GM12891 (cell line): ENCODE data around the gene PTPRG.

Source experiments
- DNase-seq: peaks from one replicate; pipeline ENCODE4 v3.0.0; 2011; ENCODE audit warnings: low spot score; ENCODE audit not compliant: insufficient read length
- FAIRE-seq: peaks from 2 replicates; lab custom pipeline; 2011; peaks lifted over from hg19 to GRCh38; lab: Jason Lieb, UNC
- PAX5 ChIP-seq: IDR thresholded peaks from 2 replicates; pipeline ENCODE4 v1.6.1; 2011; ENCODE audit warnings: low read length, moderate library complexity, mild to moderate bottlenecking; ENCODE audit not compliant: insufficient read depth, severe bottlenecking
- POLR2A ChIP-seq: IDR thresholded peaks from 2 replicates; pipeline ENCODE4 v1.6.1; 2011; ENCODE audit warnings: low read depth, low read length, control low read depth
- POLR2AphosphoS5 ChIP-seq: IDR thresholded peaks from 2 replicates; pipeline ENCODE4 v1.6.1; 2011; ENCODE audit warnings: low read depth, low read length, control low read depth
- POU2F2 ChIP-seq: IDR thresholded peaks from 2 replicates; pipeline ENCODE4 v1.6.1; 2011; ENCODE audit warnings: low read depth, mild to moderate bottlenecking, control low read depth, low read length, moderate library complexity
- SPI1 ChIP-seq: IDR thresholded peaks from 2 replicates; pipeline ENCODE4 v1.6.1; 2011; ENCODE audit warnings: low read depth, low read length, control low read depth
- TAF1 ChIP-seq: IDR thresholded peaks from 2 replicates; pipeline ENCODE4 v1.6.1; 2011; ENCODE audit warnings: low read depth, low read length, control low read depth

The PTPRG gene

DNA sequence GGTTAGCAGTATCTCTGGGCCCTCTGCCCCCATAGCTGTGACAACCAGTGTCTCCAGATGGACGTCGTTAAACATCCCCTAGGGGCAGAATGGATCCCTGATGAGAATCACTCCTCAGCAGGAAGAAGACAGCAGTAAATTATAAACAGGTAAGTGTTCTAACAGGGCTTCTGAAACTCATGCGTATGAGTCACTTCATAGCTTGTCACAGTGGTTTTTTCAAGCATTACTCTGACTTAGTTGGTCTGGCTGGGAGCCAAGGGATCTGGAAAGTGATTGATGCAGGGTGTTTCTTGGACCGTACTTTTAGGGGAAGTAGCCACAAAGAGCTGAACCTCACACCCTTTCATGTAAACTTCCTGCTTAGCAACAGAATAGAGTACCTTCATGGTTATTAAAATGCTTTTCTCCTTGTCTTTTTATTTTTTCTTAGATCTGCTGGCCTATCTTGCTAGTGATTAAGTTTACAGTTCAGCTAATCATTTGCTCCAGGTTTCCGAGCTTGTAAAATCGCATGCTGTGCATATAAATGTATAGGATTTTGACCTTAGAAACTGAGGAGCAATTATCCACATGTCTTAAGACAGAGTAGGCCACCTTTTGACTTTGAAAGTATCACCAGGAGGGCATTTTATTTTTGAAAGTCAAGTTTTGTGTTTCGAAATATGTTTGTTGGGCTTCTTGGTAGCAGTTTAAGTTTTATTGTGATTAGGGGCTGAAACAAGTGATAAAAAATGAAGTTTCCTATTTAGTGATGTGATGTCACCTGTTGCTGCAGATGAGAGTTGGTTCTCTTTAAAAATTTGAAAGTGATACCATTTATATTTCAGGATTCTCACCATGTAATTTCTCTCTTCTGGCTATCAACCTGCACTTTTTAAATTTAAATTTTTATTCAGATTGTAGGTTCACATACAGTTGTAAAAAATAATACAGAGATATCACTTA lies 333.9 kb downstream of the PTPRG start:
- TF ChIP-seq PAX5 (no peak), TAF1 (no peak), SPI1 (peak; percentile 65), POLR2AphosphoS5 (no peak), POLR2A (no peak), POU2F2 (0 out of 2 replicates have a peak, but pooled peaks have one; percentile 29)
- FAIRE-seq: peak; percentile 90
- peak; percentile 15 for DNase-seq

DNA sequence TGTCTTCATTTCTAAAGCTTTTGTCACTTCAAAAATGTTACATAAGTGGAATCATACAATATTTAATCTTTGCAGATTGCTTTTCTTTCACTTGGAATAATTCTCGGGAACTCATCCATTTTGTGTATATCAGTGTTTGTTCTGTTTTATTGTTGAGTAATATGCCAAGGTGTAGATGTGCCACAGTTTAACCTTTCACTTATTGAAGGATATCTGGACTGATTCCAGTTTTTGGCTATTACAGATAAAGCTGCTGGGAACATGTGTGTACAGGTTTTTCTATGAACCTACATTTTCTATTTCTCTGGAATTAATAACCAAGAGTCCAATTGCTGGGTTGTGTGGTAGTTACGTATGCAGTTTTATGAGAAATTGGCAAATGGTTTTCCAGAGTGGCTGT lies 334.9 kb downstream of the PTPRG start:
- FAIRE-seq: no peak
- TF ChIP-seq SPI1 (no peak), POU2F2 (no peak), POLR2AphosphoS5 (no peak), POLR2A (no peak), PAX5 (no peak), TAF1 (no peak)

DNA sequence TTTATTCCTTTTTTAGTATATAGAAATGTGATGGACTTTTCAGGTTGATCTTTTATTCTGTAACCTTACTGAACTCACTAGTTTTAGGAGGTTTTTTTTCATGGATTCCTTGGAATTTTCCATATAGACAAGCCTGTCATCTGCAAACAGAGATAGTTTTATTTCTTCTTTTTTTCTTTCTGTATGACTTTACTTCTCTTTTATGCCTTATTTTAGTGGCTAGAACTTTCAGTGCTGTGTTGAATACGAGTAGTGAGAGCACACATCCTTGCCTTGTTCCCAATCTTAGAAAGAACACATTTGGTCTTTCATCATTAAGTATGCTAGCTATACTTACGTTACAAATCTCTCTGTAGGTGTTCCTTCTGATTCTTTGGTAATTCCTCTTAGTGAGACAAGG lies 336.5 kb downstream of the PTPRG start:
- TF ChIP-seq POU2F2 (no peak), TAF1 (no peak)
- no peak for FAIRE-seq
- DNase-seq: no peak

More for the DNA sequence above, 334.9 kb downstream of the PTPRG start:
- DNase-seq: no peak

- DNase-seq (no peak), FAIRE-seq (no peak)
- TF ChIP-seq POLR2AphosphoS5 (no peak), POU2F2 (no peak), POLR2A (no peak), TAF1 (no peak), SPI1 (no peak), PAX5 (no peak)
Measured at GRCh38 chr3:61899700-61900462, 338.5 kb downstream of the PTPRG start.

GRCh38 chr3:61901496-61901895 lies 340.1 kb downstream of the PTPRG start:
- TF ChIP-seq SPI1: no peak
- TF ChIP-seq POLR2AphosphoS5: no peak
- TF ChIP-seq POLR2A: no peak
- TF ChIP-seq PAX5: no peak
- no peak for TF ChIP-seq TAF1
- TF ChIP-seq POU2F2: no peak

DNA sequence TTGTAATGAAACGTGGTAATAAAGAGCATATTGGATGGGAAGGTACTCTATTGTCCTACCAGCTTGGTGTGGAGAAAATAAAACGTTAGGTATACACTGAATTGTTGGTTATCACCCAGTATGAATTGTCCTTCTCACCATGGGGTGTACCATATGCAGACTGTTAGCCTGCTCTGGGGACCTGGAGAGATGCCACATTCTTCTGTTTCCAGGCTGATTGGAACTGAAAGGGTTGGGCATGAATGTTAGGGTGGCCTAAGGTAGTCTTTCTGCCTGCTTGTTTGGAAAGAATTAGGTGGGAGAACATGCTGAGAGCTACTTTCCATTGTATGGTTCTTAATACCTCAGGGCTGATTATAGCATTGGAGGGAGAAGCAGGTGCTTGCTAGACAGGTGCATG lies 340.6 kb downstream of the PTPRG start:
- FAIRE-seq (no peak), DNase-seq (no peak)
- TF ChIP-seq POLR2A (no peak), POLR2AphosphoS5 (no peak), PAX5 (no peak), TAF1 (no peak), SPI1 (no peak), POU2F2 (no peak)

More at GRCh38 chr3:61901496-61901895, 340.1 kb downstream of the PTPRG start:
- FAIRE-seq: no peak
- no peak for DNase-seq

DNA sequence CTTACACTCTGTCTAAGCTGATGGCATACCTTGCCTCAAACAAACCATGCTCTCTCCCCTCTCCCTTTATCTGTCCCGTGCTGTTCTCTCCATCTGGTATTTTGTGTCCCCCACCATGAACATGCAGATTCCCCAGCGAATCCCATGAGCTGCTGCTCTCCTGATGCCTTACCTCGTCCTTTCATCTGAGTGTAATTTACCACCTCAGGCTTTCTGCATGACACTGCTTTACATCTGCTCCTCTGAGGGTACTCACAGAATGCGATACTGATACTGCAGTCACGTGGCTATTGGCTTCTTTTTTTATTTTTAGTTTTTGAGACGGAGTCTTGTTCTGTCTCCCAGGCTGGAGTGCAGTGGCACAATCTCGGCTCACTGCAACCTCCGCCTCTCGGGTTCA lies 341.7 kb downstream of the PTPRG start:
- FAIRE-seq (no peak), DNase-seq (no peak)

GRCh38 chr3:61903931-61904657 lies 342.7 kb downstream of the PTPRG start:
- TF ChIP-seq POU2F2 (no peak), POLR2A (no peak), SPI1 (no peak), POLR2AphosphoS5 (no peak), PAX5 (no peak), TAF1 (no peak)
- FAIRE-seq (no peak), DNase-seq (no peak)

More for the DNA sequence above, 341.7 kb downstream of the PTPRG start:
- TF ChIP-seq SPI1 (no peak), TAF1 (no peak), POLR2AphosphoS5 (no peak), PAX5 (no peak), POLR2A (no peak), POU2F2 (no peak)

DNA sequence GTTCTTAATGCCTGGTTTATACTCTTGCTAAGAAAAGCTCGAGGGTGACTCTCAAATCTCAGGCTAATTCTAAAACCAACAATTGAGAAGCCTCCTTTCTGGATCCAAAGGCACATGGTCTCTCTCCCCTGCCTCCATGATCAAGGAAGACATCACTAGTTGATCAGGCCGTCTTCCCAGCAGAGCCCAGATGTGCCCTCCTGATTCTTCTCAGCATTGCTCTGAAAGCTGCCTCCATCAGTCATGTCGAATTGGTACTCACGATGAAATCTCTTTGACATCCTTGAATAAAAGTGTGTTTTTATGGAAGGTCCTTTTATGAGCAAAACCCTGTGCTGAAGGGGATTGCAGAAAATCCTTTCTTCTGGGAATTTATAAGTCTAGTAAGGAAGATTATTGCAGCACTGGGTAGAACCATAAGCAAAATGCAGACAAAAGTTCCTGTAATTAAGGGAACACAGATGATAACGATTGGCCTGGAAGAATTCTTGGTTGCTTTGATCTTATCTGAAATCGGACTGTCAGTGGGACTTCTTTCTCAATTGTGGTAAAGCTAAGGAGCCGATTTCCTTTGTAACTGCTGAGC lies 345.9 kb downstream of the PTPRG start:
- no peak for TF ChIP-seq POU2F2
- TF ChIP-seq POLR2A: no peak
- no peak for TF ChIP-seq TAF1
- no peak for TF ChIP-seq POLR2AphosphoS5
- TF ChIP-seq SPI1: no peak
- no peak for TF ChIP-seq PAX5
- DNase-seq (no peak), FAIRE-seq (no peak)
